Measurements from ENCODE around the gene DEAF1.
A peak's percentile ranks its signal among the peaks of the same experiment; 100 is the strongest.

DEAF1 gene

GRCh38 chr11:699753-700152, 4.7 kb upstream of the DEAF1 start:
- no peak for DNase-seq
- peaks cover 18 to 40% of the 10 kb centered on the region in 2 donors for H3K4me1 Mint-ChIP-seq
- H3K9me3 Mint-ChIP-seq, result no peaks in the 10 kb centered on the region
- H3K27me3 Mint-ChIP-seq, result no peaks in the 10 kb centered on the region
- peaks cover 16 to 27% of the 10 kb centered on the region in 2 donors for H3K36me3 Mint-ChIP-seq
- no peak for ATAC-seq (replicated peaks)
- no peak overlapping the region for H3K27ac Mint-ChIP-seq
- H3K4me3 Mint-ChIP-seq, result no peak overlapping the region

DNA sequence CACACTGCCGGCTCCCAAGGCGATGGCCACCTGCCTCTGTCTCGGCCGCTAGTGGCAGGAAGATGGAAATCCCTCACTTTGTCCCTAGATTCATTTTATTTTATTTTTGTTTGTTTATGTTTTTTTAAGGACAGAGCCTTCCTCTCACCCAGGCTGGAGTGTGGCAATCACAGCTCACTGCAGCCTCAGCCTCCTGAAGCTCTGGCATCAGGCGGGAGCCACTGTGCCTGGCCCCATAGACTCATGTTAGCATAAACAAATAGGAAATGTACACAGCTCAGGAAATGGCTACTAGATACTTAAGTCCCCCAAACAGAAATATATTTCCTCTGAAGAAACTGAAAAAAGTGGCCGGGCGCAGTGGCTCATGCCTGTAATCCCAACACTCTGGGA, 4.1 kb upstream of the DEAF1 start:
- Mint-ChIP-seq H3K4me3 (no peak overlapping the region), H3K36me3 (peaks cover 16 to 27% of the 10 kb centered on the region in 2 donors), H3K27me3 (no peaks in the 10 kb centered on the region), H3K9me3 (no peaks in the 10 kb centered on the region), H3K4me1 (peaks cover 20 to 40% of the 10 kb centered on the region in 2 donors), H3K27ac (peak overlapping the region; percentile 59)
- DNase-seq, result no peak
- ATAC-seq (replicated peaks), result no peak

DNA sequence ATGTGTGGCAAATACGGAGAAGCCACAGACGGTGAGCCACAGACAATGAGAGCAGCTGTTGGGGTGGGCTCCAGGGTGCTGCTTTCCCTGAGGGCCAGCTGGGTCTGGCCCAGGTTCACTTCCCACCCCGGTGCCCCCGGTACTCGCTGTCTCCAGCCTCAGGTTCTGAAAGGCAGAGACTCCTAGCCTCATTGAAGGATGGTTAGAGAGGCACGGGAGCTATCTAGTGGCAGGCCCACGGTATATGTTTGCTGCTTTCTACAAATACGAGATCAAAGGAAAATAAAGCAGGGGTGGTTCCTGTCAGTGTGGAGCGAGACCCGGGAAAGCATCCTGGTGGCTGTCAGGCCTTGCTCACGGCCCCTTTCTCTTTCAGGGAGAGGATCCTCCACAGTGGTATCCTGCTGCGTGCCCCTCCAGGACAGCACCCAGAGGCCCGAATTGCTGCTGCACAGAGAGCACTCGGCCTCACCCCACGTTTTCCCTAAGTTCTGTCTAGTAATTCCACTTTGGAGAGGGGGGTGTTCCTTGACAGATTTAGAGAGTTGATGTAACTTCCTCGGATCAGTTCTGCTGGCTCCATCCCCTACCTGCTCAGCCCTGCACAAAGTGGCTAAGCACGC, 3.6 kb upstream of the DEAF1 start:
- Mint-ChIP-seq H3K4me3 (no peak overlapping the region), H3K27ac (peak overlapping the region; percentile 99), H3K27me3 (no peaks in the 10 kb centered on the region), H3K36me3 (peaks cover 20 to 26% of the 10 kb centered on the region in 2 donors), H3K4me1 (peaks cover 24 to 44% of the 10 kb centered on the region in 2 donors), H3K9me3 (no peaks in the 10 kb centered on the region)
- DNase-seq (no peak), ATAC-seq (replicated peaks) (no peak)

- ATAC-seq (replicated peaks), result no peak
- Mint-ChIP-seq H3K9me3 (no peaks in the 10 kb centered on the region), H3K4me3 (peak overlapping the region; percentile 21 to 57), H3K36me3 (peaks cover 26 to 29% of the 10 kb centered on the region in 2 donors), H3K4me1 (peaks cover 32 to 52% of the 10 kb centered on the region in 2 donors), H3K27ac (peak overlapping the region; percentile 99), H3K27me3 (no peaks in the 10 kb centered on the region)
- no peak for DNase-seq
These were observed 2.8 kb upstream of the DEAF1 start for GRCh38 chr11:697811-698311.

GRCh38 chr11:696955-697491, 2.0 kb upstream of the DEAF1 start:
- Mint-ChIP-seq H3K4me1 (peaks cover 36 to 60% of the 10 kb centered on the region in 2 donors), H3K9me3 (no peaks in the 10 kb centered on the region), H3K36me3 (peaks cover 22 to 30% of the 10 kb centered on the region in 2 donors), H3K27me3 (no peaks in the 10 kb centered on the region), H3K4me3 (peak overlapping the region; percentile 86 to 88), H3K27ac (peak overlapping the region; percentile 99)
- peak; percentile 21 to 31 for ATAC-seq (replicated peaks)
- peak; percentile 74 for DNase-seq

DNA sequence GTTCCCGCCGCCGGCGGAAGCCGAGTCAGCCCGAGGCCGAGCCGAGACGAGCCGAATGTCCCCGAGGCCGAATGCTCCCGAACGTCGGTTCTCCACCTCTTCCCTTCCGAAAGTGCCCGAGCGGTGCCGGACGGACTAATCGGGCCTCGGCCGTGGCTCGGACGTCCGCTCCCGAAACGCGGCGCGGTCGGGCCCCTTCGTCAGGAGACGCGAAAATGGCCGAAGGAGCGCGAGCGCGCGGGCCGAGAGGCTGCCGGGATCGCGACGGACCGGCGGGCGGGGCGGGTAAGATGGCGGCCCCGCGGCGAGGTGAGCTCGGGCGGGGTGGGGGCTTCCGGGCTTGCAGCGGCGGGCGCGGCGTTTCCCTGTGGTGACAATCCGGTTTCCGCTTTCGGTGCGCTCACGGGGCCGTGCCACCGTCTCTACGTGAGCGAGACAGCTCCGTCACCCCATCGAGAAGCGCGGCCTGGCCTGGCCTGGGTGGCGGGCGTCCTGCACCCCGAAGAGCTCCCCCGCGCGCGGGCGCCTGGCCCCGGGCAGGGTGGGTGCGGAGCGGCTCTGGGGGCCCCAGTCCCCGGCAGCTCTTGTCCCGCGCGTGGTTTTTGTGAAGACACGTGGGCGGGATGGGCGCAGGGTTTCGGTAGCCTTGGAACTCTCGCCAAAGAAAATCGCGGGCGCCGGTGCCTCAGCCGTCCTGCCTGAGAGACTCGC, 671 bp upstream of the DEAF1 start, which contains the start of gene TMEM80:
Gene TMEM80 (plus strand): TSS at position 279 of the 711 bp plus-strand sequence. CDS start 12 bp downstream, at position 291.
- no peaks in the 10 kb centered on the region for H3K9me3 Mint-ChIP-seq
- H3K27ac Mint-ChIP-seq, result peak within 1 kb of the TSS; percentile 99
- no peaks in the 10 kb centered on the region for H3K27me3 Mint-ChIP-seq
- ATAC-seq (replicated peaks) (peak; percentile 72 to 77), DNase-seq (peak; percentile 99)
- H3K4me3 Mint-ChIP-seq, result peak within 1 kb of the TSS; percentile 86 to 88
- H3K36me3 Mint-ChIP-seq, result peaks cover 17 to 25% of the 10 kb centered on the region in 2 donors
- H3K4me1 Mint-ChIP-seq, result peaks cover 42 to 69% of the 10 kb centered on the region in 2 donors

DNA sequence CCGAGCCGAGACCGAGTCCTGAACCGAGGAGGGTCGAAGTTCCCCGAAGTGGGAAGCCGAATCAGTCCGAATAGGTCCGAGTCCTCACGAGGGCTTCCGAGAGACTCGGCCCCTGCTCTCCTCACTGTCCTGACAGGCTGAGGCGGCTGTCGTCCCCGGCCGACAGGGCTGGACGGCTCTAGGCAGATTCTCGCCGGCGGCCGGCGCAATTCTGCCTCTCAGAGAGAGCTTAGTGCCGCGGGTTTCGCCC, 191 bp upstream of the DEAF1 start:
- Mint-ChIP-seq H3K4me3 (peak overlapping the region; percentile 86 to 88), H3K36me3 (peaks cover 18 to 25% of the 10 kb centered on the region in 2 donors), H3K9me3 (no peaks in the 10 kb centered on the region), H3K27ac (peak overlapping the region; percentile 99), H3K4me1 (peaks cover 42 to 67% of the 10 kb centered on the region in 2 donors), H3K27me3 (no peaks in the 10 kb centered on the region)
- ATAC-seq (replicated peaks) (no peak), DNase-seq (no peak)

GRCh38 chr11:693887-694562, 997 bp downstream of the DEAF1 start:
- Mint-ChIP-seq H3K27ac (peak overlapping the region; percentile 97), H3K4me3 (peak overlapping the region; percentile 88 to 95), H3K27me3 (no peaks in the 10 kb centered on the region), H3K9me3 (no peaks in the 10 kb centered on the region), H3K36me3 (peaks cover 18 to 26% of the 10 kb centered on the region in 2 donors), H3K4me1 (peaks cover 37 to 60% of the 10 kb centered on the region in 2 donors)
- DNase-seq (no peak), ATAC-seq (replicated peaks) (no peak)

DNA sequence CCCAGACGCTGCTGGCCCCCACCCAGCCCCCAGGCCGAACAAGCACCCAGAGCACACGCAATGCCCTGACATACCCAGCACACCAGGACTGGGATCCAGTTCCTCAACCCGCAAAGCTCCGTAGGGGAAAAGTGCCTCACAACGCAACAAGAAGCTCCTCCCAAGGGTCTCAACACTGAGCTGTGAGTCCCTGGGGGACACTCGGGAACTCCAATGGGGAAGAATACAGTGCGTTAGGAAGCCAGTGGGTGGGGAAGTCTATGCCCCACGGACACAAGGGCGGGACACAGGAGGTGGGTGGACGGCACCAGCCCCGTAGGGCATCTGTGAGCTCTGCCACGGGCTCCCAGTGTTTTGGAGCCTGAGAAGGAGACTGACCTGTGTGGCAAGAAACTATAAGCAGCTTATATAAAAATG, 1.6 kb downstream of the DEAF1 start:
- Mint-ChIP-seq H3K4me3 (peak overlapping the region; percentile 88 to 95), H3K27ac (peak overlapping the region; percentile 97), H3K27me3 (no peaks in the 10 kb centered on the region), H3K4me1 (peaks cover 36 to 59% of the 10 kb centered on the region in 2 donors), H3K36me3 (peaks cover 17 to 27% of the 10 kb centered on the region in 2 donors), H3K9me3 (no peaks in the 10 kb centered on the region)
- DNase-seq, result no peak
- ATAC-seq (replicated peaks), result no peak

- ATAC-seq (replicated peaks) (no peak), DNase-seq (no peak)
- H3K9me3 Mint-ChIP-seq, result no peaks in the 10 kb centered on the region
- H3K27me3 Mint-ChIP-seq, result no peaks in the 10 kb centered on the region
- H3K36me3 Mint-ChIP-seq, result peaks cover 18 to 30% of the 10 kb centered on the region in 2 donors
- peak overlapping the region; percentile 97 for H3K27ac Mint-ChIP-seq
- H3K4me3 Mint-ChIP-seq, result peak overlapping the region; percentile 88 to 95
- peaks cover 31 to 54% of the 10 kb centered on the region in 2 donors for H3K4me1 Mint-ChIP-seq
These were observed 2.1 kb downstream of the DEAF1 start for GRCh38 chr11:692824-693414.

DNA sequence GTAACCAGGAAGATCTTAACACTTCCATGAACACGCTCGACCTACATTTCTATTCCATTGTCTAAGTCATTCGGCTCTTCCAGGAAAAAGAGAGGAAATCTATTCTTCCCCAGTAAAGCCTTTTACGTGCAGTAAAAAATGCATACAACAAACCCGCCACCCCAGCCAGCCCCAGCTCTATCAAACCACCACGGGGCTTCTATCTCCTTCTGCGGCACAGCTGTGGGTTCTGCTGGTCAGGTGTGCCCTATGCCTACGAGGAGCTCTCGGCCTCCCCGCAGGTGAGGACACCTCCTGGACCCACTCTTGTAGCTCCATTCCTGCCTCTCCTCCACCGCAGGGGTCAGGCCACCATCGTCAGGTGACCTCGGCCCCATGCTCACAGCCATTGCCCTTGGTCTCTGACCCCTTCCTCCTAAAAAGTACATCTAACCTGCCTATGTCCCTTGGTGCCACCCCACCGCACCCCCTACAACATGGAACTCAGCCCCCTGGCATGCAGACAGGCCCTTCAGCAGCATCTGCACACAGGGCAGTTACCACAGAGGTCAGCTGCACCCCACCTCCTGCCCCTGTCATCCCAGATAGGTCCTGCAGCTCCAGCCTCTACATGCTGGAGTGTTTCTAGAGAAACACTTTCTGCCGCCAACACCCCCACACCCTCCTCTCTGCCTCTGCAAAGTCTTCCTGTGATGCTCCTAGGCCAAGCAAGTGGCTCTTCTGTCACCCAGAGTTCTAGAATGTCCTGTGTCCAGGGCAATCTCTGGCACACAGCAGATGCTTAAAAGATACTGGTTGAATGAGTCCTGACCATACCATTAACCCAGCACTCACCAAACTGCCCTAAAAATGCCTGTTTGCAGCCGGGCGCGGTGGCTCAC, 3.1 kb downstream of the DEAF1 start:
- Mint-ChIP-seq H3K4me1 (peaks cover 25 to 47% of the 10 kb centered on the region in 2 donors), H3K27ac (no peak overlapping the region), H3K9me3 (no peaks in the 10 kb centered on the region), H3K4me3 (no peak overlapping the region), H3K27me3 (no peaks in the 10 kb centered on the region), H3K36me3 (peaks cover 24 to 40% of the 10 kb centered on the region in 2 donors)
- ATAC-seq (replicated peaks) (no peak), DNase-seq (no peak)

- Mint-ChIP-seq H3K27ac (no peak overlapping the region), H3K4me3 (no peak overlapping the region), H3K4me1 (peaks cover 23 to 40% of the 10 kb centered on the region in 2 donors), H3K9me3 (no peaks in the 10 kb centered on the region), H3K27me3 (no peaks in the 10 kb centered on the region), H3K36me3 (peaks cover 28 to 46% of the 10 kb centered on the region in 2 donors)
- DNase-seq (no peak), ATAC-seq (replicated peaks) (no peak)
These were observed 4.0 kb downstream of the DEAF1 start for GRCh38 chr11:690738-691633.
